Natural killer cell (primary cell): ENCODE results near the gene KAZN. TPM values are rescaled to one million over a fixed set of nuclear protein-coding genes. Genes with fewer than 3 reads are reported as not detected.

ENCODE experiments used
- ATAC-seq, 3 donors: fragments of 150-1000 bp in 2 of 3; fragments of 200-7000 bp in 1 of 3; cut with Tn5 transposase; 1 replicate in 1 of 3; 2 replicates in 2 of 3; pipeline ENCODE4 v1.10.0; 2021; ENCODE audit warnings: mild to moderate bottlenecking in 2 of 3, moderate library complexity in 2 of 3
- DNase-seq, 2 donors: peaks; one replicate each; pipeline versions ENCODE4 v3.0.0 to v3.0.0-alpha.2; 2013 to 2021; ENCODE audit warnings: mixed read lengths in 1 of 2
- H3K27ac ChIP-seq: one replicate; pipeline ENCODE4 v1.5.1; 2013; ENCODE audit warnings: mild to moderate bottlenecking, low read length
- H3K27me3 ChIP-seq: one replicate; pipeline ENCODE4 v1.6.1; 2013; ENCODE audit warnings: low read length; ENCODE audit not compliant: control insufficient read depth, insufficient read depth
- H3K36me3 ChIP-seq: one replicate; pipeline ENCODE4 v1.6.1; 2013; ENCODE audit warnings: low read length; ENCODE audit not compliant: control insufficient read depth, insufficient read depth
- H3K4me1 ChIP-seq: one replicate; pipeline ENCODE4 v1.6.1; 2013; ENCODE audit warnings: low read length; ENCODE audit not compliant: control insufficient read depth, insufficient read depth
- H3K4me3 ChIP-seq: one replicate; pipeline ENCODE4 v1.5.1; 2013; ENCODE audit warnings: low read length
- H3K9me3 ChIP-seq: one replicate; pipeline ENCODE4 v1.6.1; 2013; ENCODE audit warnings: low read length; ENCODE audit not compliant: control insufficient read depth, insufficient read depth
- H3K27ac Mint-ChIP-seq, 2 donors: one replicate each; pipeline ENCODE4 v1.8.0; 2022; ENCODE audit warnings: mild to moderate bottlenecking in 2 of 2, mixed read lengths in 2 of 2, moderate library complexity in 1 of 2
- H3K27me3 Mint-ChIP-seq, 2 donors: one replicate each; pipeline ENCODE4 v1.8.0; 2022; ENCODE audit warnings: low read depth in 2 of 2, mixed read lengths in 2 of 2
- H3K36me3 Mint-ChIP-seq: one replicate; pipeline ENCODE4 v1.8.0; 2022; ENCODE audit warnings: mixed read lengths
- H3K4me1 Mint-ChIP-seq, 2 donors: one replicate each; pipeline ENCODE4 v1.8.0; 2022; ENCODE audit warnings: mixed read lengths in 2 of 2
- H3K4me3 Mint-ChIP-seq: one replicate; pipeline ENCODE4 v1.8.0; 2022; ENCODE audit warnings: mild to moderate bottlenecking, moderate library complexity, mixed read lengths
- H3K9me3 Mint-ChIP-seq, 2 donors: one replicate each; pipeline ENCODE4 v1.8.0; 2022; ENCODE audit warnings: mixed read lengths in 2 of 2
- CTCF ChIP-seq: fragments of 200-600 bp; IDR thresholded peaks from one replicate; pipeline ENCODE4 v1.8.0; 2022; ENCODE audit warnings: antibody characterized with exemption
- WGBS: methylation state at CpG from one replicate; pipeline ENCODE4 v1.1.7; 2013; ENCODE audit warnings: missing lambda C conversion rate; ENCODE audit not compliant: insufficient coverage; 5-methylcytosine and 5-hydroxymethylcytosine counted together
- intact Hi-C: fragments of 100-400 bp; cut with micrococcal nuclease; formaldehyde crosslinking; loops from one replicate; pipeline ENCODE4 v1.14.2; 2022
- total RNA-seq, 4 donors: library from RNA; stranded (reverse); fragments of 120-200 nt in 1 of 4; gene quantifications; one replicate each; pipeline versions ENCODE4 v1.2.3 to v1.2.4, GENCODE V29; 2013 to 2022

The KAZN gene
- total RNA-seq, 3 donors from 2014 or later (not counting 1 experiment from before 2014, with no cell fraction given): 1.2 to 2.0 (median 1.7) TPM

DNA sequence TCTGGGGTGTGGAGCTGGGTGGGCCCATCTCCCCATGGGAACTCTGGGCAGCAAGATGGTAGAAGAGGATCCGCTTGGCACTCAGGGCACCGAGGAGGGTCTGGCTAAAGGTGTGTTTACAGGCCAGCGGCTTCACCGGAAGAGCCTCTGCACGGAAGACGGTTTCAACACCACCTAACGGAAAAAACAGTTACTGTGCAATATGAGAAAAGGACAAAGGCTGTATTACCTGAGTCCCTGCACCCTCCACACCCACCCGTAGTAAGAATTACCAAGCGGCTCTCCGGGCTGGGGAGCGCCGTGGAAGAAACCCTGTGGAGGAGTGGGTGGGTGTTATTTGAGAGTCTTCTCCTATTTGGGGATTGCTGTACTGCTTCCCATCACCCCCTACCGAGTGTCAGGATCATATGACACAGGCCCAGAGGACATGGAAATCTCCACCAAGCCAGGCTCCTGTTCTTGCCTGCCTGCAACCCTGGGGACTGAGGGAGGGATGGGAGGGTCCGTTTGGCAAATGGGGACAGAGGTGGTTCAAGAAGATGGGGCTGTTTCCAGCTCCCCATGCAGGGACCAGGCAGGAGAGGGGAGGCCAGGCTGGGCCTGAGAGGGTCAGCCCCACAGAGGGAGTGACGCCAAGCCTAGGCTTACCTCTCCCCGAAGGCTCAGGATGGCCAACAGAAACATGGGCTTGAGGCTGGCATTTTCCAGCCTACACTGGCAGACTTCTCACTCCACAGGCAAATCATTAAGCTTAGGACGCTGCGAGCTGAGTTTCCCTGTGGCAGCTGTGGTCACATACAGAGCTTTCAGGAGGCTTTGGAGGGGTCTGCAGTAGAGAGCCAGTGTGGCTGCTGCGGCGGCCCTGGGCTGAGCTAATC is 351.6 kb downstream of the KAZN start:
- H3K27ac Mint-ChIP-seq: no peak overlapping the region
- intact Hi-C loops: no loop called here
- H3K36me3 Mint-ChIP-seq: no peaks in the 10 kb centered on the region
- H3K9me3 Mint-ChIP-seq: no peaks in the 10 kb centered on the region
- no peak for TF ChIP-seq CTCF
- Histone ChIP-seq H3K9me3 (no peaks in the 10 kb centered on the region), H3K27me3 (no peaks in the 10 kb centered on the region), H3K4me3 (no peak overlapping the region), H3K27ac (no peak overlapping the region), H3K36me3 (no peaks in the 10 kb centered on the region), H3K4me1 (no peaks in the 10 kb centered on the region)
- no peak for DNase-seq
- WGBS: 86% methylated on average over 14 of the region's 20 CpGs
- no peaks in the 10 kb centered on the region for H3K4me1 Mint-ChIP-seq
- peaks cover 0 to 4% of the 10 kb centered on the region in 2 donors for H3K27me3 Mint-ChIP-seq
- no peak for ATAC-seq
- H3K4me3 Mint-ChIP-seq: no peak overlapping the region

DNA sequence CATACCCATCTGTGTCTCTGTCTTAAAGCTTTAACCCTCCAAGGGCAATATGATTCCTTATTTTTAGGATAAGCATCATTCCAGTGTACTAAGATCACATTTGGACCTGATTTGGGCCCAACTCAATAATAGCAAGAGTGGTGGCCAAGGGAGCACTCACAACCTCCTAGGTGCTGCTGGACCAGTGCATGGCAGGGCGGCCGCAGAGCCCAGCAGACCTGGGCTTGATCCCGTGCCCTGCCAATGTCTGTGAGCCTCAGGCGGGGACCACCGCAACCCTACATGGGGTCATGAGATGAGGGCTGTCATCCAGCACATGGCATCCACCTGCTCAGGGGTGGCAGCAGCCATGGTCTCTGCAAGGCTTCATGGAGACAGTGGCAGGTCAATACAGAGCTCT is 353.3 kb downstream of the KAZN start:
- Mint-ChIP-seq H3K27me3 (peaks cover 0 to 4% of the 10 kb centered on the region in 2 donors), H3K4me3 (no peak overlapping the region), H3K36me3 (no peaks in the 10 kb centered on the region), H3K4me1 (no peaks in the 10 kb centered on the region), H3K27ac (no peak overlapping the region), H3K9me3 (no peaks in the 10 kb centered on the region)
- Histone ChIP-seq H3K4me1 (no peaks in the 10 kb centered on the region), H3K36me3 (no peaks in the 10 kb centered on the region), H3K9me3 (no peaks in the 10 kb centered on the region), H3K27me3 (no peaks in the 10 kb centered on the region), H3K27ac (no peak overlapping the region), H3K4me3 (no peak overlapping the region)
- ATAC-seq (no peak), DNase-seq (no peak)
- intact Hi-C loops: no loop called here
- 94% methylated on average over 5 of the region's 5 CpGs for WGBS
- no peak for TF ChIP-seq CTCF

- no peaks in the 10 kb centered on the region for H3K36me3 Mint-ChIP-seq
- H3K27ac ChIP-seq: no peak overlapping the region
- H3K27me3 Mint-ChIP-seq: peaks cover 0 to 1% of the 10 kb centered on the region in 2 donors
- H3K4me3 ChIP-seq: no peak overlapping the region
- no peaks in the 10 kb centered on the region for H3K4me1 ChIP-seq
- H3K27ac Mint-ChIP-seq: no peak overlapping the region
- H3K4me3 Mint-ChIP-seq: no peak overlapping the region
- intact Hi-C loops: no loop called here
- DNase-seq (no peak), ATAC-seq (no peak)
- H3K9me3 ChIP-seq: no peaks in the 10 kb centered on the region
- H3K36me3 ChIP-seq: no peaks in the 10 kb centered on the region
- WGBS: 93% methylated on average over 11 of the region's 11 CpGs
- no peak for TF ChIP-seq CTCF
- no peaks in the 10 kb centered on the region for H3K27me3 ChIP-seq
- no peaks in the 10 kb centered on the region for H3K9me3 Mint-ChIP-seq
- H3K4me1 Mint-ChIP-seq: no peaks in the 10 kb centered on the region
Measured at GRCh38 chr1:14952626-14953314, 354.3 kb downstream of the KAZN start.
